RWPE2 (cell line): ENCODE measurements around the gene TREM1.

ENCODE experiments used
- ATAC-seq: fragments of 200-7000 bp; cut with Tn5 transposase; 3 replicates; pipeline ENCODE4 v1.9.1; 2021; ENCODE audit warnings: low read depth
- DNase-seq: peaks from one replicate; pipeline ENCODE4 v3.0.0-alpha.2; 2020; ENCODE audit warnings: low spot score
- H3K27ac ChIP-seq: fragments of 450-650 bp; 2 replicates; pipeline ENCODE4 v1.5.1; 2017; ENCODE audit warnings: mild to moderate bottlenecking; ENCODE audit not compliant: poor library complexity, severe bottlenecking
- H3K27me3 ChIP-seq: fragments of 250-450 bp; sonication (Bioruptor Pico); 2 replicates; pipeline ENCODE4 v1.5.1; 2021; ENCODE audit warnings: mild to moderate bottlenecking, moderate library complexity; ENCODE audit not compliant: insufficient read depth, poor library complexity, severe bottlenecking
- H3K36me3 ChIP-seq: fragments of 250-450 bp; sonication (Bioruptor Pico); 2 replicates; pipeline ENCODE4 v1.5.1; 2020; ENCODE audit warnings: low read depth, mild to moderate bottlenecking, moderate library complexity
- H3K4me1 ChIP-seq: fragments of 250-450 bp; sonication (Bioruptor Pico); 2 replicates; pipeline ENCODE4 v1.5.1; 2021; ENCODE audit warnings: mild to moderate bottlenecking, moderate library complexity; ENCODE audit not compliant: insufficient read depth, poor library complexity, severe bottlenecking
- H3K4me3 ChIP-seq: fragments of 250-450 bp; sonication (Bioruptor Pico); 2 replicates; pipeline ENCODE4 v1.5.1; 2021; ENCODE audit warnings: mild to moderate bottlenecking, moderate library complexity; ENCODE audit not compliant: severe bottlenecking
- H3K9me3 ChIP-seq: fragments of 250-450 bp; sonication (Bioruptor Pico); 2 replicates; pipeline ENCODE4 v1.5.1; 2021; ENCODE audit warnings: mild to moderate bottlenecking, moderate library complexity; ENCODE audit not compliant: severe bottlenecking
- CTCF ChIP-seq: fragments of 450-650 bp; IDR thresholded peaks from one replicate; pipeline ENCODE4 v1.5.1; 2017; ENCODE audit warnings: mild to moderate bottlenecking, moderate library complexity; ENCODE audit not compliant: poor library complexity, severe bottlenecking

Gene TREM1

GRCh38 chr6:41266541-41266940 is 19.9 kb downstream of the TREM1 start:
- no peak overlapping the region for H3K27ac ChIP-seq
- no peaks in the 10 kb centered on the region for H3K4me1 ChIP-seq
- H3K36me3 ChIP-seq: no peaks in the 10 kb centered on the region
- no peak for ATAC-seq
- H3K9me3 ChIP-seq: peaks cover 3% of the 10 kb centered on the region
- no peak for TF ChIP-seq CTCF
- H3K27me3 ChIP-seq: no peaks in the 10 kb centered on the region
- no peak overlapping the region for H3K4me3 ChIP-seq
- DNase-seq: no peak

GRCh38 chr6:41263267-41263666 is 23.2 kb downstream of the TREM1 start:
- no peak for TF ChIP-seq CTCF
- DNase-seq (no peak), ATAC-seq (no peak)
- no peaks in the 10 kb centered on the region for H3K4me1 ChIP-seq
- H3K27ac ChIP-seq: no peak overlapping the region
- H3K36me3 ChIP-seq: no peaks in the 10 kb centered on the region
- no peak overlapping the region for H3K4me3 ChIP-seq
- H3K9me3 ChIP-seq: peaks cover 3% of the 10 kb centered on the region
- H3K27me3 ChIP-seq: no peaks in the 10 kb centered on the region

GRCh38 chr6:41262401-41262800 is 24.1 kb downstream of the TREM1 start:
- Histone ChIP-seq H3K36me3 (no peaks in the 10 kb centered on the region), H3K9me3 (peaks cover 3% of the 10 kb centered on the region), H3K4me1 (peaks cover 5% of the 10 kb centered on the region), H3K4me3 (no peak overlapping the region), H3K27ac (no peak overlapping the region), H3K27me3 (no peaks in the 10 kb centered on the region)
- ATAC-seq (no peak), DNase-seq (no peak)
- TF ChIP-seq CTCF: no peak

- no peak for DNase-seq
- peaks cover 14% of the 10 kb centered on the region for H3K4me1 ChIP-seq
- TF ChIP-seq CTCF: no peak
Observed at GRCh38 chr6:41258196-41258493, 28.3 kb downstream of the TREM1 start.

GRCh38 chr6:41257369-41258195 is 28.9 kb downstream of the TREM1 start:
- no peak for DNase-seq

More at GRCh38 chr6:41258196-41258493, 28.3 kb downstream of the TREM1 start:
- ATAC-seq: no peak
- Histone ChIP-seq H3K27ac (peak overlapping the region; percentile 73), H3K9me3 (peaks cover 3% of the 10 kb centered on the region), H3K36me3 (no peaks in the 10 kb centered on the region), H3K4me3 (no peak overlapping the region), H3K27me3 (no peaks in the 10 kb centered on the region)

More at GRCh38 chr6:41257369-41258195, 28.9 kb downstream of the TREM1 start:
- peaks cover 14% of the 10 kb centered on the region for H3K4me1 ChIP-seq
- H3K9me3 ChIP-seq: peaks cover 3% of the 10 kb centered on the region
- no peaks in the 10 kb centered on the region for H3K36me3 ChIP-seq
- no peak for TF ChIP-seq CTCF
- ATAC-seq: peak; percentile 80
- H3K27me3 ChIP-seq: no peaks in the 10 kb centered on the region
- H3K27ac ChIP-seq: peak overlapping the region; percentile 73
- no peak overlapping the region for H3K4me3 ChIP-seq
